GF-D8 (cell line): ENCODE data around the gene LACTB.

Experiments used
- DNase-seq: peaks from one replicate; lab custom pipeline; 2025; lab: John Stamatoyannopoulos, UW

The LACTB gene

DNA sequence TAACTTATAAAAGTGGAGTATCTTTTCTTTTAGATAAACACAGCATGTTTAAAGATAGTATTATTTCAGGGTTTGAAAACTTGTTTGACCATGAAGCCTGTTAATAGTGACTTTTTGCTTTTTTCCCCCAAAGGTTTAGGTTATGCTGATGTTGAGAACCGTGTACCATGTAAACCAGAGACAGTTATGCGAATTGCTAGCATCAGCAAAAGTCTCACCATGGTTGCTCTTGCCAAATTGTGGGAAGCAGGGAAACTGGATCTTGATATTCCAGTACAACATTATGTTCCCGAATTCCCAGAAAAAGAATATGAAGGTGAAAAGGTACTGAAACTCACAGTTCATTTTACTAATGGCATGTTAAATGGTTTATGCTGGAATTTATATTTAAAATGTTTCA lies 5.1 kb downstream of the LACTB start:
- DNase-seq, result no peak

DNA sequence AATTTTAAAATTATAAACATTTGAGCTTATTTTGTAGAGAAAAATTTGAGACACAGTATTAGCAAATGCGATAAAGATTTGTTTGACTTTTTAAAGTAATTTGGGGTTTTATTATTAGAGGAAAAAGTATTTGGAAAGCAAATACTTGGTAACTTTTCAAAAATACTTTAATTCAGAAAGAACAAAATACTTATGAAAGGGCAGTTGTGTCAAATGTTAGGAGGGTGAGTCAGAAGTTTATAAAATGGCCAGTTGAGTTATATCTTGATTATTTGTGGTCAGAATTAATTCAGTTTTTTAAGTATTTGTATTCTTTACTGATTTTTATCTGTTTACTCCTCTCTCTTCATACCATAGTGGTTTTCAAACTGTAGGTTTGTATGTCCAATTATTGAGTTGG lies 12.1 kb downstream of the LACTB start:
- DNase-seq, result no peak

DNA sequence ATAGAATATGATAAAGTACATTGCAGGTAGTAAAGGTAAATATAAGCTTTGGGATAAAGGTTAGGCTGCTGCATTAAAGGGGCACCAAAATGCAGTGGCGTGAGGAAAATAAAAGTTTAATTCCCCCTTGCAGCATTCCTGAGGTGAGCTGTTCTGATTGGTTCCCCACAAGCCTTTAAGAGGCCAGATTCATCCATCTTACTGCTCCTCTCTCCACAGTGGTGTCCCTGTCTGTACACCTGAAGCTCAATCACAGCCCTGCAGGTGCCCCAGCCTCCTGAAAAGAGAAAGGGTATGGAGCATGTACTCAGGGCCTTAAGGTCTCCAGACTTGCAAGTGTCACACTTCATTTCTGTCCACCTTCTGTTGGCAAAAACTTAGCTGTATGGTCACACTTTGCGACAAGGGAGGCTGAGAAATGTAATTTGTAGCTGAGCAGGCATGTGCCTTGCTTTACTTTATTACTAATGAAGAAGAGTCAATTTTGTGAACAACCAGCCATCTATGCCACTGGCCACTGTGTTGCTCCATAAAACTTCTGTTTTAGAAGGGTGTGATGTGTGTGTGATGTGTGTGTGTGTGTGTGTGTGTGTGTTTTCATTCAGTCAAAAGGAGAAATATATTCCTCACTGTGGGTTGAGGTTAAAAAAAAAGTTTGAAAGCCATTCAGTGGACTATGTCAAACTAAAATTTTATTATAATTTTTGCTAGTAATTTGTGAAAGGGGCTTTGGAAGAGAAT lies 12.8 kb downstream of the LACTB start:
- no peak for DNase-seq

DNA sequence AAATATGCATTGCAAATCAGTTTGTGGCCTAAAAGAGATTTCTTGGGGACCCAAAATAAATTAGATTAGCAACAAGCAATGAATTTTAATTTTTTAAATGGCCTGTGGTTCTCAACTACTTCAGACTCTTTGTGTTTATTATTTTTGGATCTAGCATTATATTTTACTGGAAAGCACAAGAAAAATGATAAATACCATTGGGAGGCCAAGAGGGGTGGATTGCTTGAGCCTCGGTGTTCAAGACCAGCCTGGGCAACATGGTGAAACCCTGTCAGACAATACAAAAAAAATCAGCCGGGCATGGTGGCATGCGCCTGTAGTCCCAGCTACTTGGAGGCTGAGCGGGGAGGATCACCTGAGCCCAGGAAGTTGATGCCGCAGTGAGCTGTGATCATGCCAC lies 13.6 kb downstream of the LACTB start:
- no peak for DNase-seq

DNA sequence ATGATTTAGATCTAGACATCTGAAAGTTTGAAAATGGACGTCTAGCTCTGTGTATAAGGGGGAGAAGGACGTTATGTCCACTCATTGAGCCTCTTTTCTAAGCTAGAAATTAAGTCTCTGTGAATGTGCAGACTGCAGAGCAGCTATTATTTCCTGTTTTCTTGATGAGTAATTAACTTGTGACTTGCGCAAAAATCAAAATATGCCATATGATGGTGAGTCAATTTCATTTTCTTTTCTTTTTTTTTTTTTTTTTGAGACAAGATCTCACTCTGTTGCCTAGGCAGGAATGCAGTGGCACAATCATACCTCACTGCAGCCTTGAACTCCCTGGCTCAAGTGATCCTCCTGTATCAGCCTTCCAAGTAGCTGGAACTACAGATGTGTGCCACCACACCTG lies 14.1 kb downstream of the LACTB start:
- no peak for DNase-seq

DNA sequence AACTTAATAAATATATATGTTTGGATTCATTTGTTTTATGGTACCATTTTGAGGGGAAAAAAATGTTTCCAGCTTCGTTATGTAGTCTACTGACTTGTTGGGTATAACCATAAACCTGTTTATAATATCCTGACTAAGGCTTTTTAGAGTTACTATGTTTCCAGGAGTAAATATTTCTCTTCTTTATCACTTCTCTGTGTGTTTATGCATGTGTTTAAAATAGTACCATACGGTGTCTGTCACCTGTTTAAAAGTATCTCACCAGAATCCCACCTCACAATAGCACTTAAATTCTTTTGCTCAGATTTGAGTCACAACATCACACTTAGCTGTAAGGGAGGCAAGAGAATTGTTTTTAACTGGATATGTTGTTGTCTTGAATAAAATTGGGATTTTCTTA lies 15.1 kb downstream of the LACTB start:
- no peak for DNase-seq

DNA sequence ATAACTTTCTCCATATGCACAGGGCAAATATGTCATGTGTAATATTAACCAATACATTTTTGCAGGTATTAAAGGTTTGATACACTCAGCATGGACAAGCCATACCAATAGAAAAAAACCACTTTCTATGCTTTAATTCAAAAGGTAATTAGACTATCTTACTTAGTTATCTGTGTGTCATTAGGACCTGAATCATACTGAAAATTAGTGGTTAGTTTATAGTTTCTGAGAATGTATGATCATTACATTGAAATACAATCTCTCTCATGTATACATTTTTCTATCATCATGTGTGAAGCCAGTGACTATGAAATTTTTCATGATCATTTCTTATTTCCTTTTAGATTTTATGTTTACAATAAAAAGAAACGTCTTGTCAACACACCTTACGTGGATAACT lies 19.3 kb downstream of the LACTB start:
- DNase-seq, result no peak

DNA sequence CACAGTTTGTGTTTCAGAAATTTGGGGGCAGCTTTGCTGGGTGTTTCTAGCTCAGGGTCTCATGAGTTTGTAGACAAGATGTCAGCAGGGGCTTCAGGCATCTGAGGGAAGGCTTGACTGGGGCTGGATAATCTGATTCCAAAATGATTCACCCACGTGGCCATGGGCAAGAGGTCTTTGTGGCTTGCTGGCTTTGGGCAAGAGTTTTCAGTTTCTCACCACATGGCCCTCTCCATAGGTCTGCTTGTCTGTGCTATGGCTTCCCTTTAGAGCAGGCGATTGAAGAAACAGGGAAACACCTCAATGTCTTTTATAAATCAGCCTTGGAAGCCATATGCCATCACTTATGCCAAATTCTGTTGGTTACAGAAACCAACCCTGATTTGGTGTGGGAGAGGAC lies 23.8 kb downstream of the LACTB start:
- DNase-seq, result no peak

DNA sequence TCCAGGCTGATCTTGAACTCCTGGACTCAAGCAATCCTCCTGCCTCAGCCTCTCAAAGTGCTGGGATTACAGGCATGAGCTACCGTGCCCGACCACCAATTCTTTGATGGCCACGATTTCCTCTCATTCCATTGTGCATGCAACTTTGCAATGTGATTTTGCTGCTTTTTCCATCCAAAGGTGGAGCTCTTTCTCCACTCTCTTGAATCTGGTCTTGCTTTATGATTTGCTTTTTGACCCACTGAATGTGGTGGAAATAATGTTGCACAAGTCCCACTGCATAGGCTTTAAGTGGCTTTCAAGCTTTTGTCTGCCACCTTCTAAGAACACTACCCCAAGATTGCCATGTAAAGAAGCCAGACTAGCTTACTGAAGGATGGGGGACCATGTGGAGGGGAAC lies 25.0 kb downstream of the LACTB start:
- DNase-seq, result no peak

DNA sequence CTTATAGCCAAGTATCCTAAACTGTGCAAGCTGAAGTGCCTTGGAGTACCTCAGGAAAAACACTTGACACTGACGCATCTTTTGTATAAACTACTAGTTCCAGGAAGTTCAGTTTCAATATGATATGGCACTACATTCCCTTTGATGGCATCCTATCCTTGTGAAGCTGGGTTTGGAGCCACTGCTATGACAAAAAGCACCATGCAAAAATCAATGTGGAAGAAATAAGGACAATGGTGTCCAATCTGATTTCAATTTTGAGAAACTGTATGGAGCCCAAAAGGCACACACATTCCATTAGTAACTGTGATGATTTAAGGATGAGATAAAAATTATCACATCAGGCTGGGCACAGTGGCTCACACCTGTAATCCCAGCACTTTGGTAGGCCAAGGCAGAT lies 30.0 kb downstream of the LACTB start:
- no peak for DNase-seq

DNA sequence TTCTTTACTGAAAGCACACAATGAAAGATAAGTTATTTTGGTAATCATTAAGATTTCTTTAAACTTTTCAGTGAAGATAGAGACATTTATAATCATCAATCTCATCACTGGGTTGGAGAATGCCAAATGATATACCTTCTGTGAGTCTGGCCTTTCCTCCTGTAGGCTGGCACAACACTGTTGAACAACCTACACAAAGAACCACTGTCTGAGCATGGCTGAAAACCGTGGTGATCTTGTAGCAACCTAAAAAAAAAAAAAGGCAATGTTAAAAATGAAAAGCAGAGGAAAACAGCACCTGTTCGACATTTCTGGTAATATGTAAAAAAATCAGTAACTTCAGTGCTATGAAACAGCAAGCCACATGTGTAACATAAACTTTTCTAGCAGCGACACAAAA lies 33.8 kb downstream of the LACTB start:
- DNase-seq, result no peak

DNA sequence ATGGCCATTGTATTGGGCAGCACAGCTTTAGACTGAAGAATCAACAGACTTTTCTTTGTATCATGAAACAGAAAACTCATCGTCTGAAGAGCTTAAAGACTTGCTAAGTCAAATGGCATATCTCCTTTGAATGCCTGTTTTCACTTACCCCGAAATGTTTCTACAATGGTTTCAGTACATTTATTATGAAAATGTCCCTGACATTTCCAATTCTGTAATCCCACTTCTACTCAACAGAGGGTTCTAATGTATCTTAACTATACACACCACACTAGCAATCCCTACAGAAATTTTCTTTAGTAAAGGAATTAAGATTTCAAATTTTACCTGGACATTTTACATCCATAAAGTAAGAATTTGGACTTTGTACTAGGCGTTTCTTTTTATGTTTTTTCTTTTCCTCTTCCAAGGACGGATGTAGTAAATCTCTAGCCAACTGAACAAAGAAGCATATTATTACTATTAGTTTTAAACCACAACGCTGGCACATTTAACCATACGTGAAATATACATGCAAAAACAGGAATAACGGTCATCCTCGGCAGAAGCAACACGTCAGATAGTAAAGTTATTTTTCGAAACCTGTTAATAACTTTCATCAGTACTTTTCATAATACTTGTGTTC lies 34.5 kb downstream of the LACTB start:
- no peak for DNase-seq

DNA sequence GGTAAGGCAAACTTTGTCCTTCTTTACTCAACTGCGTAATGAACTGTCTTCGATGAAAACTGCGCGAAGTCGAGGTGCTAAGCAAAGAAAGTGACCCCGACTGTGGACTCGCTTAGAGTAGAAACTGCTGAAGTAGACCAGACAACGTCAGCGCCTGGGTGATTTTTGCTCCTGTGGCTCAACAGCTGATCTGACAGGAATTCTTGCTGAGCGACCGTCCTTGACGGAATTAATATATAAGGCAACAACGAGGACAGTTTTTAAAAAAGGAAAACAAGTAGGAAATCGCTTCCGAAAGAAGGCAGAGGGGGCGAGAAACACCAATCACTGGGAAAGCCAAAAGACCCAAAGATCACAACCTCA lies 35.1 kb downstream of the LACTB start:
- DNase-seq, result no peak

DNA sequence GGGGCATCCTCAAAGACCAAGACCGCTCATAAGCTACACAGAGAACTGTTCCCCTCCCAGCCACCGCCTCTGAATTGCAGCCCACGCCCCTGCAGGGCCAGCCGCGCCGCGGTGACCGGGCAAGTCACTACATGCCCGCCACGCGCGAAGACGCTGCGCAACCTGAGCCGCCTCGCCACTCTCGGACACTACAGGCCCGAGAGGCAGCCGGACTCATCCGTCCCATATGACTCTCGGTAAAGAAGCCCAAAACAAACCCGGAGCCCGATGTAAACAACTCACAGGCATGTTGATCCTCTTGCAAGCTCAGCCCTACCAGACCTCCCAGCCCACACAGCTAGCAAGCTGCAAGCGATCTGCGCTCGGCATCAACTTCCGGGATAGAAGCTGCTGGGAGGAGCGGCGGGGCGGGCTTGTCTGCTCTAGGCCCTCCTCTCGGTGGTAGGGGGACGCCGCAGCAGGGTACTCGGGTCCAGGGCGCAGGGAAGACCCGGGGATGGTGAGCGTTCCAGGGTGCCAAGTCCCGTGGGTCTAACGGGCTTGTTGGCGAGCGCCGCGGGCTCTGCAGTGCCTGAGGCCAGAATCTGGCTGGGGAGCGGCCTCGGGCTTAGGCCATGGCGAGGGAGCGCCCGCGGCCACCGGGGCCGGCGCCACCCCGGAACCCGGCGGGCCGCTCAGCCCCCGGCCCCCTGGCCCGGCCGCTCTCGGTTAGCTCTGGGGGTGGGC lies 35.6 kb downstream of the LACTB start, which contains the start of gene RPS27L:
RPS27L (minus strand) TSS at position 360 of the 726 bp plus-strand sequence; CDS start at position 288, 72 bp downstream.
- peak; percentile 53 for DNase-seq

DNA sequence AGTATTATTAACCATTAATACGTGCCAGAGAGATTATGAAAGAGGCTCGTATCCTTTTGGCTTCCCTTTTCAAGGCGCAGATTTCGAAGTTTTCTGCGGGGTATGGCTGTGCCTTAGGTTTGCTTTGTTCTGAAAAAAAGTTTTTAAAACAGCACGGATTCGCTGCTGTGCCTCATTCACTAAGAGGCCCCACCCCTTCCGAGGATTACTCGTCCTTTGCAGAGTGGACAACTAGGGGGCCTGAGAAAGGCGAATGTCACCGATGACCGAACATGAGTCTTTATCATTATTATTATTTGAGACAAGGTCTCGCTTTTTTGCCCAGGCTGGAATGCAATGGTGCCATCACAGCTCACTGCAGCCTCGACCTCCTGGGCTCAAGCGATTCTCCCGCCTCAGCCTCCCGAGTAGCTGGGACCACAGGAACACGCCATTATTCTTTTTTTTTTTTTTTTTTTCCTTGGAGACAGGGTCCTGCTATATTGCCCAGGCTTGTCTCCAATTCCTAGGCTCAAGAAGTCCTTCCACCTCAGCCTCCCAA lies 36.3 kb downstream of the LACTB start:
- no peak for DNase-seq

DNA sequence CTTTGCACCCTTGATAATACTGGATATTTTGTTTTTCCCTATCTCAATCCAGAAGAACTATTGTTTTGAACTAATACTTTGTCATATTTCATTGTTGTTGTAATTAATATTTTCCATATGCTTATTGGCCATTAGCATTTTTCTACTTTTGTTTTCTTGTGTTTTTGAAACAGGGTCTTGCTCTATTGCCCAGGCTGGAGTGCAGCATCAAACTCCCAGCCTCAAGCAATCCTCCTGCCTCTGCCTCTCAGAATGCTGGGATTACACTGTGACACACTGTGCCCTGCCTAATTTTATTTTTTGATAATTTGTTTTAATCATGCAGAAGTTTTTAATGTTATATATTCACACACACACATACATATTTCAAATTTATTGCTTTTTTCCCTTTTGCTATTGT lies 39.0 kb downstream of the LACTB start:
- no peak for DNase-seq

DNA sequence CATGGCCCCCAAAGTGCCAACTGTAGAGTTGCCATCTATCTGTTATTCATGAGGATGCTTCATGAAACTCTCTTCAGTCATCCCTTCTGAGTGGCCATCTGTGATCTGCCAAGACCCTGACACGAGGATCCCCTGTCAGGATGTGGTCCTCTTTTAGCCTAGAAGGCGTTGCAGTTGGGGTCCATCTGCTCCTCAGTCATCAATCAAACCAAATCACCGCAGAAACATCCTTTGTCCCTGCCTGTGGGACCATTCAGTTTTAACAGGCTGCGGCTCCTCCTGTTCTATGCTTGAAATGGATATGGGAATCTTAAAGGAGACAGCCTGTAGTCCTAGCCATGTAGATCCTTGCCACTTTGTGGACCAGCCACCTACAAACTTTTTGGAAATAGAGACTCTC lies 41.6 kb downstream of the LACTB start:
- no peak for DNase-seq

DNA sequence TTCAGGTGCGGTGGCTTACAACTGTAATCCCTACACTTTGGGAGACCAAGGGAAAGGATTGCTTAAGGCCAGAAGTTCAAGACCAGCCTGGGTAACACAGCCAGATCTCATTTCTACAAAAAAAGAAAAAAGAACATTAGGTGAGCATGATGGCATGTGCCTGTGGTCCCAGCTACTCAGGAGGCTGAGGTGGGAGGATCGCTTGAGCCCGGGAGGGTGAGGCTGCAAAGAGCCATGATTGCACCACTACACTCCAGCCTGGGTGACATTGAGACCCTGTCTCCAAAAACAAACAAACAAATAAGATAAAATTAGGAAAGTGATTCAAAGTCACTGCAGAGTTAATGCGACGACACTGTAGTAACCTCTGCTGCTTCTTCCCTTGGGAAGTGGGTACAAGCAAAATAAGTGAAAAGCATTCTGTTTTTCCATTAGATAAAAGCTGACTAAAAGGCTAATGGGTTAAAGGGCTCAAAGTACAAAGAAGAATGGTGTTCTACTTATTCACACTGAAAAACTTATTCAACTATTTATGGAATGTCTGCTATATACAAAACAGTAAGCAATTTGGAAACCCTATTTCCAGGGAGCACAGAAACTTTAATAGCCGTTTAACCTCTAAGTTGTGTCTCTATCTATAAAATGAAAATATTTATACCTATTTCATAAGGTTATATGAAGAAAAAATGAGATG lies 43.7 kb downstream of the LACTB start:
- DNase-seq, result no peak

DNA sequence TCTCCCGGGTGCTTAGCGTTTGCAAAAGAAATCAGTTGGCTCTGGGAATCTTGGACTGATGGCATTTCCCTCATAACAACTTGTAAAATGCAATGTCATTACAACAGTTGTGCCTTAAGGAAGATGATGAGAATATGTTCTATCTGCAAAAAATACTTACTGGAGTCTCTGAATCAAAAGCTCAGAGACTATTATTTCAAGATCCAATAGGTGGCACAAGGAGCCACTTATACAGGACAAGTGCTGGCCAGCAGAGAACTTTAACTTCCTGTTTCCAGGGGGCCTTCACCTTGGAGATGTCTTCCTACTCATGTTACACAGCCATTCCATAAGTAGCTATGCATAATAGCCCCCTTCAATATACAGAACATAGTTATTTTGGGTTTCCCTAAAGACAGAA lies 44.6 kb downstream of the LACTB start:
- DNase-seq, result peak; percentile 21

DNA sequence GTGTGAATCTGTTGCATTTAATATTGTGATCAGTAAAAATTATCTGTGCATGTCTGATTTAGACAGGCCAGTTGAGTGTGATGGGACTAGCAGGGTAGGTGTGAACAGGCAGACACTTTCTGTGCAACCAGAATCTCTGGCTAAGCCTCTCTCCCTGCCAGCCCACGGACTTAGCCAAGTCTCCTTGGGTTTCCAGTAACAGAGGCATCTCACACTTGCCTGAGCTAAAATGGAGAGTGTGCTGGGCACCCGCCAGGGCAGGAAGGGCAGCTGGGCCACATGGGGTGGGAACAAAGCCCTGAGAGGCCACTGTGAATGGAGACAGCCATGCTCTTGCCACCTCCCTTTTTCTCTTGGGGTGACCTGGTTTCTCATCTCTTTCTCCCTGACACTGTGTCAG lies 48.1 kb downstream of the LACTB start:
- no peak for DNase-seq

DNA sequence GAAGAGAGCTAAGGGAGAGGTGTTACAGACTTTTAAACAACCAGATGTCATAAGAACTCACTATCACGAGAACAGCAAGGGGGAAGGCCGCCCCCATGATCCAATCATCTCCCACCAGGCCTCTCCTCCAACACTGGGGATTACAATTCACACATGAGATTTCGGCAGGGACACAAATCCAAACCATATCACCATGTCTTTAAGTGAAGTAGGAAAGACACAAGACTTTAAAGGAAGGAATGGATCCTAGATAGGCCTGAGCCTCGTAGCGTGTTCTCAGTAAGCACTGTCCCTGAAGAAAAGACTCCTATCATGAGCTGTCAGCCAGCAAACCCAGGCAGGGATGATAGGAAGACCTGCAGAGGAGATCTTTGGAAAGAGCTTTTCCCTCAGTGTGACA lies 50.7 kb downstream of the LACTB start:
- DNase-seq, result no peak

DNA sequence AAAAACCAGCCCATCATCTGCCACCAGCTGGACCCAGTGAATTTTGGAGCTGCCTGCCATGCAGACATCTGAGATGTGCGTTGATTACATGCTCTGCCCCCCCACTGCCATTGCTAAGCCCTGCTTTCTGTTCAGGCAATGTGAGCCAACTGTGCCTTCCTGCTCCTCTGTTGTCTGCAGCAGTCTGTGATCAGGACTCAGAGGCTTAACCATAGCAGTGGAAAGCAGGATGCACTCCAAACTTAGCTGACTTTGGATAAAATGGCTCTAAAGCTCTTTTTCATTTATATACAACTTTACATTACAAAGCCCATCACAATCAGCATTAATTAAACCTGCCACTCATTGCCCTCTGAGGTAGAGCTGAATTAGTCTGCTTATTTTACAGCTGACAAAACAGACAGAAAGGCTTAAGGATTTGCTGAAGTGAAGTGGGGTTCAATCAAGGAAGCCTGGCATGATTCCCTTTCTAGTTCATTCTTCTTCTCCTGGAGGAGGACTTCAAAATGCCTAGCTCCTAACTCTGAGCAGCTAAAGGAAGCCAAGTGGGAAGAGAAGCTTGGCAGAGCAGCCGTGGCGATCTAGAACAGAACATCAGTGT lies 51.3 kb downstream of the LACTB start:
- no peak for DNase-seq
